CD4-positive, alpha-beta T cell treated with Interleukin-15 for 1 hour (primary cell): Measurements from ENCODE around the gene GPATCH2L.

ENCODE experiments used
- DNase-seq: peaks from one replicate; pipeline ENCODE4 v3.0.0-alpha.2; 2020

GPATCH2L gene

GRCh38 chr14:76151398-76152332 is at the start of gene GPATCH2L:
Gene GPATCH2L (plus strand): TSS chr14:76151922. CDS start chr14:76154364, 2,442 bp downstream.
- DNase-seq: peak; percentile 96

GRCh38 chr14:76104802-76105355 is 46.8 kb upstream of the GPATCH2L start:
- no peak for DNase-seq

- DNase-seq: no peak
These were observed 45.5 kb upstream of the GPATCH2L start for GRCh38 chr14:76106188-76106587.

- DNase-seq: no peak
These were observed 42.4 kb upstream of the GPATCH2L start for GRCh38 chr14:76109087-76109880.

- no peak for DNase-seq
These were observed 38.7 kb upstream of the GPATCH2L start for GRCh38 chr14:76112889-76113624.

- DNase-seq: no peak
These were observed 38.0 kb upstream of the GPATCH2L start for GRCh38 chr14:76113691-76114090.

- DNase-seq: no peak
These were observed 36.7 kb upstream of the GPATCH2L start for GRCh38 chr14:76115010-76115422.

- no peak for DNase-seq
These were observed 33.8 kb upstream of the GPATCH2L start for GRCh38 chr14:76117789-76118484.

- no peak for DNase-seq
These were observed 33.1 kb upstream of the GPATCH2L start for GRCh38 chr14:76118594-76118993.

GRCh38 chr14:76121089-76121748 is 30.5 kb upstream of the GPATCH2L start:
- no peak for DNase-seq

- DNase-seq: no peak
These were observed 28.1 kb upstream of the GPATCH2L start for GRCh38 chr14:76123426-76124225.

- DNase-seq: no peak
These were observed 26.2 kb upstream of the GPATCH2L start for GRCh38 chr14:76125511-76125910.

- no peak for DNase-seq
These were observed 25.6 kb upstream of the GPATCH2L start for GRCh38 chr14:76126076-76126475.

GRCh38 chr14:76129851-76130576 is 21.7 kb upstream of the GPATCH2L start:
- no peak for DNase-seq

GRCh38 chr14:76131071-76131965 is 20.4 kb upstream of the GPATCH2L start:
- no peak for DNase-seq

GRCh38 chr14:76133103-76133502 is 18.6 kb upstream of the GPATCH2L start:
- DNase-seq: no peak

GRCh38 chr14:76134231-76134630 is 17.5 kb upstream of the GPATCH2L start:
- no peak for DNase-seq

GRCh38 chr14:76135722-76136121 is 16.0 kb upstream of the GPATCH2L start:
- DNase-seq: no peak
